ENCODE data around the gene CPEB3. TPM values are rescaled to one million over a fixed set of nuclear protein-coding genes. Genes with fewer than 3 reads are reported as not detected.
A peak's percentile ranks its signal among the peaks of the same experiment; 100 is the strongest.

The CPEB3 gene
- total RNA-seq, 3 donors from 2014 or later, result 7.4 to 11.0 (median 8.2) TPM

DNA sequence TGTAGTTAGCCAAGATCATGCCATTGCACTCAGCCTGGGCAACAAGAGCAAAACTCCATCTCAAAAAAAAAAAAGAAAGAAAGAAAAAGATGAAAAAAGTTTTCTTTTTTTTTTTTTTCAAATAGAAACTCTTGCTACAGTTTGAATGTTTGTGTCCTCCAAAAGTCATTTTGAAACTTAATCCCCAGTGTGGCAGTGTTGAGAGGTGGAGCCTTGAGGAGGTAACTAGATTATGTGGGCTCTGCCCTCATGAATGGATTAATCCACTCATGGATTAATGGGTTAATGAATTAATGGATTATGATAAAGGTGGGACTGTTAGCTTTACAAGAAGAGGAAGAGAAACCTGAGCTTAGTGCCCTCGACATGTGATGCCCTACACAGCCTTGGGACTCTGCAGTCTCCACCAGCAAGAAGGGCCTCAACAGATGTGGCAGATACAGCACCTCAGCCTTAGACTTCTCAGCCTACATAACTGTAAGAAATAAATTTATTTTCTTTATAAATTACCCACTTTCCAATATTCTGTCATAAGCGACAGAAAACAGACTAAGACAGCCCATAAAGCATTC lies 25.1 kb downstream of the CPEB3 start:
- intact Hi-C loops (cut with DNase I, micrococcal nuclease), result no loop called here
- TF ChIP-seq, protein P1, sequence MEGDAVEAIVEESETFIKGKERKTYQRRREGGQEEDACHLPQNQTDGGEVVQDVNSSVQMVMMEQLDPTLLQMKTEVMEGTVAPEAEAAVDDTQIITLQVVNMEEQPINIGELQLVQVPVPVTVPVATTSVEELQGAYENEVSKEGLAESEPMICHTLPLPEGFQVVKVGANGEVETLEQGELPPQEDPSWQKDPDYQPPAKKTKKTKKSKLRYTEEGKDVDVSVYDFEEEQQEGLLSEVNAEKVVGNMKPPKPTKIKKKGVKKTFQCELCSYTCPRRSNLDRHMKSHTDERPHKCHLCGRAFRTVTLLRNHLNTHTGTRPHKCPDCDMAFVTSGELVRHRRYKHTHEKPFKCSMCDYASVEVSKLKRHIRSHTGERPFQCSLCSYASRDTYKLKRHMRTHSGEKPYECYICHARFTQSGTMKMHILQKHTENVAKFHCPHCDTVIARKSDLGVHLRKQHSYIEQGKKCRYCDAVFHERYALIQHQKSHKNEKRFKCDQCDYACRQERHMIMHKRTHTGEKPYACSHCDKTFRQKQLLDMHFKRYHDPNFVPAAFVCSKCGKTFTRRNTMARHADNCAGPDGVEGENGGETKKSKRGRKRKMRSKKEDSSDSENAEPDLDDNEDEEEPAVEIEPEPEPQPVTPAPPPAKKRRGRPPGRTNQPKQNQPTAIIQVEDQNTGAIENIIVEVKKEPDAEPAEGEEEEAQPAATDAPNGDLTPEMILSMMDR (IDR thresholded peaks at IDR 0.05), result no peak
- H3K4me1 ChIP-seq (ENCODE audit: low read depth), result no peaks in the 10 kb centered on the region
- ATAC-seq, result no peak
- no peaks in the 10 kb centered on the region for H3K9me3 ChIP-seq
- no peaks in the 10 kb centered on the region for H3K36me3 ChIP-seq (ENCODE audit: low read depth)
- DNase-seq, result no peak
- no peak overlapping the region for H3K4me3 ChIP-seq

DNA sequence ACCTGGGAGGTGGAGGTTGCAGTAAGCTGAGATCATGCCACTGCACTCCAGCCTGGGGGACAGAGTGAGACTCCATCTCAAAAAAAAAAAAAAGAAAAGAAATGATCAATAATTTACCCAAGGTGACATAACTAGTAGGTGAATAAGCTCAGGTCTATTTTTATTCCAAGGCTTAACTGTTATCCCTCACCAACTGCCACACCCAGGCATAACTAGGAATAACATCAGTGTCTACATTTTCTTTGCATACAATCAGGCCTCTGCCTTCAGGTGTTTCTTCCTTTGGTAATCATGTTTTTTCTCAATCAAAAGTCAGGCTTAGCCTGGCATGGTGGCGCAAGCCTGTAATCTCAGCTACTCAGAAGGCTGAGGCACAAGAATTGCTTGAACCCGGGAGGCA lies 26.6 kb downstream of the CPEB3 start:
- no peak overlapping the region for H3K4me3 ChIP-seq
- H3K9me3 ChIP-seq, result no peaks in the 10 kb centered on the region
- no peaks in the 10 kb centered on the region for H3K36me3 ChIP-seq (ENCODE audit: low read depth)
- H3K4me1 ChIP-seq (ENCODE audit: low read depth), result no peaks in the 10 kb centered on the region
- TF ChIP-seq, protein P1 (IDR thresholded peaks at IDR 0.05), result no peak
- intact Hi-C loops (cut with DNase I, micrococcal nuclease), result no loop called here
- ATAC-seq (no peak), DNase-seq (no peak)

DNA sequence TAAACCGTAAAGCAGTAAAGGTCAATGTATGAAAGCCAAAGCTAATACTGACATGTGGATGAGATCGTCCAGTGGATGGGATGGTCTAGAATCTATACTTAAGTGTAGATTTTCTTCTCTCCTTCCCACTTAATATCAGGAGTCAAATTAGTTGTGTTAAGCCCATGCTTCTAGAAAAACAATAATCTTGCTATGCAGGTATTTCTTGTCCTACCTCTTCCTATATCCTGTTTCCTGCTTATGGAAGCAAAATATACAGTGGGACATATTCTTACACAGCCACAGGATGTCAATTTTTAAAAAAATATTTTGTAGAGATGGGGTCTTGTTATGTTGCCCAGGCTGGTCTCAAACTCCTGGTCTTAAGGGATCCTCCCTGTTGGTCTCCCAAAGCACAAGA lies 27.5 kb downstream of the CPEB3 start:
- H3K4me3 ChIP-seq, result no peak overlapping the region
- no peaks in the 10 kb centered on the region for H3K36me3 ChIP-seq (ENCODE audit: low read depth)
- no peaks in the 10 kb centered on the region for H3K4me1 ChIP-seq (ENCODE audit: low read depth)
- H3K9me3 ChIP-seq, result no peaks in the 10 kb centered on the region
- intact Hi-C loops (cut with DNase I, micrococcal nuclease), result no loop called here
- ATAC-seq (no peak), DNase-seq (no peak)
- TF ChIP-seq, protein P1 (IDR thresholded peaks at IDR 0.05), result no peak

DNA sequence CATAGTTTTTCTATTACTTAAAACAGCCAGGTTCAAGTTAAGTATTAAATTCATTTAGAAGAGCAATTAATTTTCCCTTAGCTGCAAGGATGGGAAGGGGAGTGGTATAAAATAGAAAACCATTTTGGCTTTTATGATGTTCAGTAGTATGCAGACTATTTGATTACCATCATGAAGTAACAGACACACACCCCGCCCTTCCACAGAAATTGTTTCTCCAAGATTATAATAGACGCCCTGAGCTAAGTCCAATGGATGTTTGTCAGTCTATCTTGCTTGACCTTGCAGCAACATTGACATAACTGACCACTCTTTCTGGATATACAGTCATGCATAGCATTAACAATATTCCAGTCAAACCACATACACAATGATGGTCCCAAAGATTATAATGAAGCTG lies 42.3 kb downstream of the CPEB3 start:
- Histone ChIP-seq H3K9me3 (no peaks in the 10 kb centered on the region), H3K4me3 (no peak overlapping the region), H3K36me3 (ENCODE audit: low read depth) (no peaks in the 10 kb centered on the region), H3K4me1 (ENCODE audit: low read depth) (no peaks in the 10 kb centered on the region)
- TF ChIP-seq, protein P1 (IDR thresholded peaks at IDR 0.05), result no peak
- intact Hi-C loops (cut with DNase I, micrococcal nuclease), result no loop called here
- ATAC-seq (no peak), DNase-seq (peak in 1 of 3 donors; percentile 9)

DNA sequence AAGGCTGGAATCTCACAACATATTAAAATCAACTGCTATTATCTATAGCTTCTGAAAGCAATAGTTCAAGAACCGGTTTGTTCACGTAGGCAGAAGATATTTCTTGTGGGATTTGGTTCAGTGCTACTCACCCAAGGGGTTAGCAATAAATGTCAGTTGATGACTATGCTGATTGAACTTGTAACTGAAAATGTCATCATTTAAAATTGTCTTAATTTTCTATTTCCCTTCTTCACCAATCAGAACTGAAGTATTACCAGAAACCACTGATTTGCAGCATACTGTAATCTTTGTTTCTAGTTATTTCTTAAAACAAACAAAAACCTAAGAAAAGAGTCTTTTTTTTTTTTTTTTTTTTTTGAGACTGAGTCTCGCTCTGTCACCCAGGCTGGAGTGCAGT lies 46.1 kb downstream of the CPEB3 start:
- no peak overlapping the region for H3K4me3 ChIP-seq
- intact Hi-C loops (cut with DNase I, micrococcal nuclease), result loop anchor here in 1 of 2 donors (5.0 kb wide), 1 partner anchor 48 kb away; the partner anchor contains the start of genes CPEB3 and MARCHF5
- DNase-seq (no peak), ATAC-seq (no peak)
- H3K9me3 ChIP-seq, result no peaks in the 10 kb centered on the region
- peaks cover 9% of the 10 kb centered on the region for H3K4me1 ChIP-seq (ENCODE audit: low read depth)
- TF ChIP-seq, protein P1 (IDR thresholded peaks at IDR 0.05), result no peak
- H3K36me3 ChIP-seq (ENCODE audit: low read depth), result no peaks in the 10 kb centered on the region

All from mucosa of descending colon (tissue), 3 donors.